ENCODE data around the gene CLSTN3.

Gene CLSTN3

GRCh38 chr12:7129287-7129871 lies 792 bp upstream of the CLSTN3 start:
- Mint-ChIP-seq H3K9me3 (no peaks in the 10 kb centered on the region), H3K36me3 (peaks cover 48% of the 10 kb centered on the region), H3K27ac (peak overlapping the region; percentile 96), H3K4me3 (peak overlapping the region; percentile 97), H3K4me1 (peaks cover 44% of the 10 kb centered on the region)
- ATAC-seq: no peak
- no peak for DNase-seq (ENCODE audit: low spot score in 2 of 2)

GRCh38 chr12:7130701-7131501 lies 730 bp downstream of the CLSTN3 start:
- no peaks in the 10 kb centered on the region for H3K9me3 Mint-ChIP-seq
- ATAC-seq (peak; percentile 74), DNase-seq (ENCODE audit: low spot score in 2 of 2) (peak; percentile 38 to 79)
- peaks cover 50% of the 10 kb centered on the region for H3K4me1 Mint-ChIP-seq
- peaks cover 60% of the 10 kb centered on the region for H3K36me3 Mint-ChIP-seq
- peak overlapping the region; percentile 97 for H3K4me3 Mint-ChIP-seq
- H3K27ac Mint-ChIP-seq: peak overlapping the region; percentile 96

GRCh38 chr12:7131502-7131866 lies 1.3 kb downstream of the CLSTN3 start:
- Mint-ChIP-seq H3K4me1 (peaks cover 50% of the 10 kb centered on the region), H3K27ac (peak overlapping the region; percentile 96), H3K4me3 (peak overlapping the region; percentile 97), H3K9me3 (no peaks in the 10 kb centered on the region), H3K36me3 (peaks cover 66% of the 10 kb centered on the region)
- ATAC-seq (peak; percentile 74), DNase-seq (ENCODE audit: low spot score in 2 of 2) (no peak)

- DNase-seq (ENCODE audit: low spot score in 2 of 2): no peak
- Mint-ChIP-seq H3K4me3 (no peak overlapping the region), H3K36me3 (peaks cover 92% of the 10 kb centered on the region), H3K27ac (no peak overlapping the region), H3K9me3 (no peaks in the 10 kb centered on the region), H3K4me1 (peaks cover 50% of the 10 kb centered on the region)
- no peak for ATAC-seq
Observed at GRCh38 chr12:7134396-7135166, 4.4 kb downstream of the CLSTN3 start.

GRCh38 chr12:7136071-7136470 lies 5.9 kb downstream of the CLSTN3 start:
- Mint-ChIP-seq H3K36me3 (peaks cover 83% of the 10 kb centered on the region), H3K27ac (peak overlapping the region; percentile 59), H3K4me1 (peaks cover 46% of the 10 kb centered on the region), H3K9me3 (no peaks in the 10 kb centered on the region), H3K4me3 (no peak overlapping the region)
- ATAC-seq: no peak
- DNase-seq (ENCODE audit: low spot score in 2 of 2): no peak

- H3K27ac Mint-ChIP-seq: peak overlapping the region; percentile 59
- peaks cover 81% of the 10 kb centered on the region for H3K36me3 Mint-ChIP-seq
- H3K4me3 Mint-ChIP-seq: no peak overlapping the region
- no peak for ATAC-seq
- no peak for DNase-seq (ENCODE audit: low spot score in 2 of 2)
- peaks cover 44% of the 10 kb centered on the region for H3K4me1 Mint-ChIP-seq
- H3K9me3 Mint-ChIP-seq: no peaks in the 10 kb centered on the region
Observed at GRCh38 chr12:7136676-7137075, 6.5 kb downstream of the CLSTN3 start.

- H3K27ac Mint-ChIP-seq: peak overlapping the region; percentile 55
- DNase-seq (ENCODE audit: low spot score in 2 of 2): no peak
- ATAC-seq: no peak
- peaks cover 44% of the 10 kb centered on the region for H3K4me1 Mint-ChIP-seq
- no peaks in the 10 kb centered on the region for H3K9me3 Mint-ChIP-seq
- peaks cover 81% of the 10 kb centered on the region for H3K36me3 Mint-ChIP-seq
- H3K4me3 Mint-ChIP-seq: no peak overlapping the region
Observed at GRCh38 chr12:7137908-7138307, 7.7 kb downstream of the CLSTN3 start.

GRCh38 chr12:7139200-7139599 lies 9.0 kb downstream of the CLSTN3 start:
- H3K4me3 Mint-ChIP-seq: no peak overlapping the region
- no peaks in the 10 kb centered on the region for H3K9me3 Mint-ChIP-seq
- no peak for ATAC-seq
- H3K27ac Mint-ChIP-seq: peak overlapping the region; percentile 36
- peaks cover 81% of the 10 kb centered on the region for H3K36me3 Mint-ChIP-seq
- no peak for DNase-seq (ENCODE audit: low spot score in 2 of 2)
- peaks cover 40% of the 10 kb centered on the region for H3K4me1 Mint-ChIP-seq

GRCh38 chr12:7141351-7142005 lies 11.3 kb downstream of the CLSTN3 start:
- no peak overlapping the region for H3K4me3 Mint-ChIP-seq
- peaks cover 85% of the 10 kb centered on the region for H3K36me3 Mint-ChIP-seq
- peak overlapping the region; percentile 46 for H3K27ac Mint-ChIP-seq
- ATAC-seq (no peak), DNase-seq (ENCODE audit: low spot score in 2 of 2) (no peak)
- peaks cover 39% of the 10 kb centered on the region for H3K4me1 Mint-ChIP-seq
- no peaks in the 10 kb centered on the region for H3K9me3 Mint-ChIP-seq

- H3K4me1 Mint-ChIP-seq: peaks cover 39% of the 10 kb centered on the region
Observed at GRCh38 chr12:7142056-7142644, 12.0 kb downstream of the CLSTN3 start.

GRCh38 chr12:7142809-7143465 lies 12.8 kb downstream of the CLSTN3 start:
- no peak for ATAC-seq
- Mint-ChIP-seq H3K27ac (peak overlapping the region; percentile 46), H3K4me3 (no peak overlapping the region), H3K36me3 (peaks cover 85% of the 10 kb centered on the region), H3K4me1 (peaks cover 37% of the 10 kb centered on the region), H3K9me3 (no peaks in the 10 kb centered on the region)
- DNase-seq (ENCODE audit: low spot score in 2 of 2): no peak

More at GRCh38 chr12:7142056-7142644, 12.0 kb downstream of the CLSTN3 start:
- Mint-ChIP-seq H3K27ac (peak overlapping the region; percentile 46), H3K9me3 (no peaks in the 10 kb centered on the region), H3K36me3 (peaks cover 85% of the 10 kb centered on the region), H3K4me3 (no peak overlapping the region)
- DNase-seq (ENCODE audit: low spot score in 2 of 2) (peak; percentile 26 to 67), ATAC-seq (peak; percentile 71)

GRCh38 chr12:7143564-7143963 lies 13.4 kb downstream of the CLSTN3 start:
- Mint-ChIP-seq H3K36me3 (peaks cover 85% of the 10 kb centered on the region), H3K4me1 (peaks cover 33% of the 10 kb centered on the region), H3K9me3 (no peaks in the 10 kb centered on the region), H3K27ac (no peak overlapping the region), H3K4me3 (no peak overlapping the region)
- DNase-seq (ENCODE audit: low spot score in 2 of 2): no peak
- no peak for ATAC-seq

GRCh38 chr12:7144414-7145120 lies 14.4 kb downstream of the CLSTN3 start:
- peaks cover 28% of the 10 kb centered on the region for H3K4me1 Mint-ChIP-seq
- no peak for ATAC-seq
- H3K27ac Mint-ChIP-seq: peak overlapping the region; percentile 27
- H3K36me3 Mint-ChIP-seq: peaks cover 87% of the 10 kb centered on the region
- no peaks in the 10 kb centered on the region for H3K9me3 Mint-ChIP-seq
- DNase-seq (ENCODE audit: low spot score in 2 of 2): no peak
- no peak overlapping the region for H3K4me3 Mint-ChIP-seq

GRCh38 chr12:7145671-7146070 lies 15.5 kb downstream of the CLSTN3 start:
- DNase-seq (ENCODE audit: low spot score in 2 of 2) (no peak), ATAC-seq (no peak)
- Mint-ChIP-seq H3K27ac (peak overlapping the region; percentile 27), H3K4me1 (peaks cover 28% of the 10 kb centered on the region), H3K9me3 (no peaks in the 10 kb centered on the region), H3K4me3 (no peak overlapping the region), H3K36me3 (peaks cover 92% of the 10 kb centered on the region)
